HG02678 (cell line): Measurements from ENCODE around the gene NAMPT.
"Not testable (repeated sequence)": the region's sequence is repeated elsewhere in the genome, so short reads cannot be mapped to it uniquely, and the experiment has no call there.

Source experiments
- ATAC-seq: cut with Tn5 transposase; IDR thresholded peaks from one replicate; pipeline ENCODE4 v1.9.1; 2021; ENCODE audit warnings: mild to moderate bottlenecking, moderate library complexity; ENCODE audit not compliant: unreplicated experiment

NAMPT gene

GRCh38 chr7:106284714-106285050 lies at the start of gene NAMPT:
Gene NAMPT (minus strand): TSS chr7:106284983. CDS start chr7:106284884, 99 bp downstream.
- no peak for ATAC-seq

GRCh38 chr7:106332201-106332600 lies 47.4 kb upstream of the NAMPT start:
- no peak for ATAC-seq

GRCh38 chr7:106331441-106332175 lies 46.8 kb upstream of the NAMPT start:
- ATAC-seq, result no peak

- ATAC-seq, result no peak
Measured at GRCh38 chr7:106329971-106330733, 45.4 kb upstream of the NAMPT start.

- ATAC-seq, result no peak
Measured at GRCh38 chr7:106329408-106329807, 44.6 kb upstream of the NAMPT start.

- no peak for ATAC-seq
Measured at GRCh38 chr7:106327538-106328481, 43.0 kb upstream of the NAMPT start.

GRCh38 chr7:106326594-106327537 lies 42.1 kb upstream of the NAMPT start:
- no peak for ATAC-seq

- not testable (repeated sequence) for ATAC-seq
Measured at GRCh38 chr7:106324509-106324908, 39.7 kb upstream of the NAMPT start.

- ATAC-seq, result not testable (repeated sequence)
Measured at GRCh38 chr7:106320254-106320770, 35.5 kb upstream of the NAMPT start.

- no peak for ATAC-seq
Measured at GRCh38 chr7:106318482-106318881, 33.7 kb upstream of the NAMPT start.

GRCh38 chr7:106317971-106318370 lies 33.2 kb upstream of the NAMPT start:
- ATAC-seq, result no peak

- no peak for ATAC-seq
Measured at GRCh38 chr7:106316947-106317346, 32.2 kb upstream of the NAMPT start.

- no peak for ATAC-seq
Measured at GRCh38 chr7:106314875-106315274, 30.1 kb upstream of the NAMPT start.

- ATAC-seq, result no peak
Measured at GRCh38 chr7:106313966-106314365, 29.2 kb upstream of the NAMPT start.

GRCh38 chr7:106313456-106313901 lies 28.7 kb upstream of the NAMPT start:
- no peak for ATAC-seq

- ATAC-seq, result no peak
Measured at GRCh38 chr7:106312906-106313305, 28.1 kb upstream of the NAMPT start.

- no peak for ATAC-seq
Measured at GRCh38 chr7:106312099-106312871, 27.5 kb upstream of the NAMPT start.

- no peak for ATAC-seq
Measured at GRCh38 chr7:106309362-106309761, 24.6 kb upstream of the NAMPT start.

- no peak for ATAC-seq
Measured at GRCh38 chr7:106306256-106306655, 21.5 kb upstream of the NAMPT start.
